NCI-H1417 (cell line): ENCODE measurements around the gene DPCD.

Source experiments
- DNase-seq, 3 experiments: peaks; one replicate each; lab custom pipeline; 2025; lab: John Stamatoyannopoulos, UW

DPCD gene

GRCh38 chr10:101587725-101588653 is at the start of gene DPCD, which contains the start of gene POLL:
TSS of gene DPCD (plus strand) at chr10:101588321. CDS start at chr10:101588337, 16 bp downstream.
TSS of gene POLL (minus strand) at chr10:101588257. CDS start at chr10:101587360, 897 bp downstream.
- peak; percentile 85 to 93 (median 89) for DNase-seq

- DNase-seq = peak; percentile 26 to 87 (median 66)
Observed at GRCh38 chr10:101538446-101538845, 49.7 kb upstream of the DPCD start.

- DNase-seq = peak in 2 of 3 experiments; percentile 29 to 82
Observed at GRCh38 chr10:101545898-101546297, 42.2 kb upstream of the DPCD start.

GRCh38 chr10:101550965-101551364 is 37.2 kb upstream of the DPCD start:
- no peak for DNase-seq

- no peak for DNase-seq
Observed at GRCh38 chr10:101552442-101552841, 35.7 kb upstream of the DPCD start.

GRCh38 chr10:101557541-101557940 is 30.6 kb upstream of the DPCD start:
- no peak for DNase-seq

GRCh38 chr10:101558204-101558603 is 29.9 kb upstream of the DPCD start:
- DNase-seq = no peak

- DNase-seq = no peak
Observed at GRCh38 chr10:101558671-101559595, 29.2 kb upstream of the DPCD start.

GRCh38 chr10:101559596-101560297 is 28.4 kb upstream of the DPCD start:
- no peak for DNase-seq

- DNase-seq = peak in 1 of 3 experiments; percentile 68
Observed at GRCh38 chr10:101560298-101561067, 27.6 kb upstream of the DPCD start.

GRCh38 chr10:101561068-101561915 is 26.8 kb upstream of the DPCD start:
- peak in 2 of 3 experiments; percentile 58 to 84 for DNase-seq

- no peak for DNase-seq
Observed at GRCh38 chr10:101562231-101562630, 25.9 kb upstream of the DPCD start.

- no peak for DNase-seq
Observed at GRCh38 chr10:101563007-101563406, 25.1 kb upstream of the DPCD start.

GRCh38 chr10:101563497-101564040 is 24.6 kb upstream of the DPCD start:
- no peak for DNase-seq

- DNase-seq = no peak
Observed at GRCh38 chr10:101564490-101564991, 23.6 kb upstream of the DPCD start.

- DNase-seq = no peak
Observed at GRCh38 chr10:101565370-101565900, 22.7 kb upstream of the DPCD start.

GRCh38 chr10:101565936-101566332 is 22.2 kb upstream of the DPCD start:
- peak in 2 of 3 experiments; percentile 64 to 76 for DNase-seq

- peak; percentile 64 to 87 (median 78) for DNase-seq
Observed at GRCh38 chr10:101566333-101567164, 21.6 kb upstream of the DPCD start.
